Colon (tissue), 2 donors: ENCODE data around the gene TRMT10B.
"Not testable (repeated sequence)": the region's sequence is repeated elsewhere in the genome, so short reads cannot be mapped to it uniquely, and the experiment has no call there.

Experiments
- FAIRE-seq: peaks from 2 replicates; lab custom pipeline; 2012; peaks lifted over from hg19 to GRCh38; lab: Jason Lieb, UNC
- donor health status: control.
- donor health status: control.

The TRMT10B gene

DNA sequence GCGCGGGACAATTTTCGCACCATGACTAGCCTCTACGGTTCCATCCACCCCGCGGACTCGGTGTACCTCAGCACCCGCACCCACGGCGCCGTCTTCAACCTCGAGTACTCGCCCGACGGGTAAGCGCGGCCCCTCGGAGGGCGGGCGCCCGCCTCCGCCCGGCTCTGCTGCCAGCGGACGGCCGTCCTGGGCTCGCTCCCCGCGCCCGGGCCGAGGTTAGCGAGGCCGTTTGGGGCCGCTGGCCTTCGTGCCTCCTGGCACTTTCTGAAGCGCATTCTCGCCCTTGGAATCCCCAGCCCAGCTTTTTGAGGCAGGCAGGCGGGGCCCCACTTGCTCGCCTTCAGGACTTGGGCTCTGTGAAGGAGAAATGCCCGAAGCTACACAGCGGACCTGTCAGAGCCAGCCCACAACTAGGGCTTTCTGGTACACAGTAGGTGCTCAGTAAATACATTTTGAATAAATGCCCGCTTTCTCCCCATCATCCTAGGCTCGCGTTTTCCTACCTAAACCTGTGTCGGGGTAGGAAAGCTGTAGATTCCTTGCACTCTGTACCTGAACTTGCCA is 47.8 kb downstream of the TRMT10B start:
- FAIRE-seq, result no peak

DNA sequence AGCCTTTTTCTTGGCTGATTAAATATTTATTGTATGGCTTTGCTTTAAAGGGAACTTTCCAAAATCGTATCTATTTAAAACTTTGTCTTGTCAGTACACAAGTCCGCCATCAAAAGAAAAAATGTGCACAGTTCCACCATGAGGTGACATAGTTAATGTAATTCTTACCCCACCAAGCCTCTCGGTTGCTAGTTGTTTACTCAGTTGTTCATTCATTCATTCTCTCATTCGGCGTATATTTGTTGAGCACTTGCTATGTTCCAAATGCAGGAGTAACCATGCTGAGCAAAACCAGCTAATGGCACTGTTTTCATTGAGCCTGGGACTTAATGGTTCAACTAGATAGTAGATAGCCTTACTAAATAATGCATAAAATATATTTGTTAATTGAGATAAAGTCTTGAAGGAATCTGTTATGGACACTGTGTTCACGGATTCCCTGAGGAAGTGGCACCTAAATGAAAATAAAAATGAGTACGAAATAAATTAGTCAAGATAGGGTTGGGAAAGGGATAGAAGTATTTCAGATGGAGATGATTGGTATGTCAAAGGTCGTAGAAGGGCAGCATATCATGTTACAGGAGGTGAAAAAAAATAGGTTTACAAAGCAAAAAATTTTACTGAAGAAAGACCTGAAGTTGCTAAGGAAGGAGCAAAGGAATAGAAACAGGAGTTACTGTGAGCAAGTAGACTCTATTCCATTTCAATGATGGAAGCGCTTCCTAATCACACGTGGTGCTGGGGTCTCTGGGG is 48.5 kb downstream of the TRMT10B start:
- no peak for FAIRE-seq

DNA sequence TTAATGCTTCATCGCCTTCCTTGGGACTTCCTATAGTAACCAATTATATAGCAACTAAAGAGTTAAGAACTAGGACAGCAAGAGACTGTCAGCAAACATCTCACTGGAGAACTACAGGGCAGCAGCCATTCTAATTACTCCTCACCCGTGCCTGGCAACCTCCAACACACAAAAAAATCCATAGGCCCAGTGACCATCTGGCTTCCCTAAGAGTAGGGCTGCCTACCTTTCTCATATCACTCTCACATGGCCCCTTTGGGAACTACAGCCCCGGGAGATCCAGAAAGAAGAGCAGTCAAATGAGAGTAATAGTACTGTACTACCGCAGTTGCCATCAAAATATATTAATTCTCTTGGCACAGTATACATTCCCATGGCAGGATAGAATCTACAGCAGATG is 52.7 kb downstream of the TRMT10B start:
- FAIRE-seq, result no peak

DNA sequence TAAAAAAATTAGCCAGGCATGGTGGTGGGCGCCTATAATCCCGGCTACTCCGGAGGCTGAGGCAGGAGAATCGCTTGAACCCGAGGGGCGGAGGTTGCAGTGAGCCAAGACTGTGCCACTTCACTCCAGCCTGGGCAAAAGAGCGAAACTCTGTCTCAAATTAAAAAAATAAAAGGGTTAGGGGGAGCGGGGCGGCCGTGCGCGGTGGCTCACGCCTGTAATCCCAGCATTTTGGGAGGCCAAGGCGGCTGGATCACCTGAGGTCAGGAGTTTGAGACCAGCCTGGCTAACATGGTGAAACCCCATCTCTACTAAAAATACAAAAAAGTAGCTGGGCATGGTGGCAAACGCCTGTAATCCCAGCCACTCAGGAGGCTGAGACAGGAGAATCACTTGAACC is 56.1 kb downstream of the TRMT10B start:
- FAIRE-seq, result not testable (repeated sequence)

DNA sequence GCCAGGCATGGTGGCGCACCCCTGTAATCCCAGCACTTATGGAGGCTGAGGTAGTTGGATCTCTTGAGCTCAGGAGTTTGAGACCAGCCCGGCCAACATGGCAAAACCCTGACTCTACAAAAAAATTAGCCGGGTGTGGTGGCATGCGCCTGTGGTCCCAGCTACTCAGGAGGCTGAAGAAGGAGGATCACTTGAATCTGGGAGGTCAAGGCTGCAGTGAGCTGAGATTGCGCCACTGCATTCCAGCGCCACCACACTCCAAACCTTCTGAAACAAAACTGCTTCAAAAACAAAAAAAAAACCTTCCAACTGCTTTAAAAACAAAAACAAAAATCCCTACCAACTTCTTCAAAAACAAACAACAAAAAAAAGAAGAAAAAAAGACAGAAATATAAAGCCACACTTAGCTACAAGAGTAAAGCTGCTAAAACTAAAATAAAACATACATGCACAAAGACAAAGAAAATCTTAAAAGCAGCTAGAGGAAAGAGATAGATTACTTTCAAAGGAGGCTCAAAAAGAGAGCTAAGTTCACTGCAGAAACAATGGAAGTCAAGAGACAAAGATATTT is 58.4 kb downstream of the TRMT10B start:
- no peak for FAIRE-seq

DNA sequence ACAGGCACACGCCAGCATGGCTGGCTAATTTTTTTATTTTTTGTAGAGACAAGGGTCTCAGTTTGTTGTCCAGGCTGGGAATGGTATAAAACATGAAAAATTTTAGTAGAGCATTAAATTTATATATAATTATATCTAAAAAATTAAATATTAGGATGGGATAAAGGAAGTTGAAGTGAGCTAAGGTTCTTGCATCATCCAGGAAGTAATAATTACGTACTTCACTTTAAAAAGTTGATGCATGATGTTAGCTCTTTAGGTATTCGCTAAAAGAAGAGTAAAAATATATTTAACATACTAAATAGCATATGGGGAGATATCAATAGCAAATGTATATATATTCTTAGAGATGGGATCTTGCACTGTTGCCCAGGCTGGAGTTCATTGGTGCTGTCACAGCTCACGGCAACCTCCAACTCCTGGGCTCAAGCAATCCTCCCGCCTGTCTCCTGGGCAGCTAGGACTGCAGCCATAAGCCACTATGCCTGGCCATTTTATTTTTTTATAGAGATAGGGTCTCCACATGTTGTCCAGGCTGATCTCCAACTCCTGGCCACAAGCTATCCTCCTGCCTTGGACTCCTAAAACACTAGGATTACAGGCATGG is 59.3 kb downstream of the TRMT10B start:
- no peak for FAIRE-seq

DNA sequence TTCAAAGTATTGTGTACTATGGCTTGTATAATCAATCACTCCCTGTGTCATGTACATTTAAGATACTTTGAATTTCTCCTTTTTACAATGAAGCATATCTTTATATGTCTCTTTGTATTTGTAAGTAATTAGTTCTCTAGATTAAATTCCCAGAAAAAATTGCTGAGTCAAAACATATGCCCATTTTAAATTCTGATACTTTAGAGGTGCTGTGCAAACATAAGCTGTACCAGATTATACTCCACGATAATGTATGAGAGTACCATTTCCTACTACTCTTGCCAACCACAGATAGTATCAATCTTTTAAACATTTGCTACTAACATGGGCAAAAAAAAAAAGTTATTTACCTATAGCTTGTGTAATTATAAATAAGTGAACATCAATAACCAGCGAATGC is 65.2 kb downstream of the TRMT10B start:
- no peak for FAIRE-seq

DNA sequence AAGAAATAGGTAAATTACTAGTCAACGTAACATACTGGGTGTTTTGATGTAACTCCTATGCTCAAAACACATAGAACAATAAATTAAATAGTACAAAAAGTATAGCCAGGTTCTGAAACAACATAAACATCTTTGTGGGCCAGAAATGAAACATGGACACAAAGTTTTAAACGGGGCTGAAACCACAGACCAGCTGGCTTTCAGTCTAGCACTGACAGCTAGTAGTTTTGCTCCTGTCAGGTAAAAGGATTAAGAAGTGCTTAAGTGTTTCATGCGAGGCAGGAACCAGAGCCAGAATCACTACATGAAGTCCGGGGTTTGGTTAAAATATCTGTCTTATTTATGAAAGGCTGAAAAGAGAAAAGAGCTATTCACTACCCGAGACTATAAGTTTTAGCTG is 66.5 kb downstream of the TRMT10B start:
- no peak for FAIRE-seq

DNA sequence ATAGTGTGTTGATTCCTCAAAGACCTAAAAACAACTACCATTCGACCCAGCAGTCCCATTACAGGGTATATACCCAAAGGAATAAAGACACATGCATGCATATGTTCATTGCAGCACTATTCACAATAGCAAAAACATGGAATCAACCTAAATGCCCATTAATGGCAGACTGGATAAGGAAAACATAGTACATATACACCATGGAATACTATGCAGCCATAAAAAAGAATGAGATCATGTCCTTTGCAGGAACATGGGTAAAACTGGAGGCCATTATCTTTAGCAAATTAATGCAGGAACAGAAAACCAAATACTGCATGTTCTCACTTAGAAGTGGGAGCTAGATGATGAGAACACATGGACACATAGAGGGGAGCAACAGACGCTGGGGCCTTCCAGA is 71.6 kb downstream of the TRMT10B start:
- FAIRE-seq, result not testable (repeated sequence)

DNA sequence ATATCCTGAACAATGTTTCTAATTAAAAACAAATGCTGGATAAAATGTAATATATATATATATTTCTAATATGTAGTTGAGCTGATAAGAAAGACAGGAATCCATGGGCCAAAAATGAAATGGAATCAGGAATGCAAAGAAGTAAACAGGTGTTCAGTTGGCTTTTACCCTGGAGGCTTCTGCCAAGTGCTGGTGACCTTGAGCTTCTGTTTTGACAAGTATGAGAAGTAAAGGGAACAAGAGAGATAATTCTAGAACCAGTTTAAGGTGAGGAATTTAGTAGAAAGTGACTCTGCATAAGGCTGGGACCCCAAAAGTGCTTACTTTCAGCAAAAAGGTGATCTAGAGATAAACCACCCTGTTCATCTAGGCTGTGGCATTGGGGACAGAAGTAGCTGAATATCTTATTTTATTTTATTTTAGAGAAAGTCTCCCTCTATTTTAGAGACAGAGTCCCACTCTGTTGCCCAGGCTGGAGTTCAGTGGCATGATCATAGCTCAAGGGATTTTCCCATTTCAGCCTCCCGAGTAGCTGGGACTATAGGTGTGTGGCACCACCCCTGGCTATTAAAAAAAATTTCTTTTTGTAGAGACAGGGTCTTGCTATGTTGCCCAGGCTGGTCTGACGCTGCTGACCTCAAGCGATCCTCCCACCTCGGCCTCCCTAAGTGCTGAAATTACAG is 74.0 kb downstream of the TRMT10B start:
- no peak for FAIRE-seq
